HG02943 (cell line): Measurements from ENCODE around the gene SIRT7.

Experiments used
- ATAC-seq: cut with Tn5 transposase; IDR thresholded peaks from one replicate; pipeline ENCODE4 v1.9.1; 2021; ENCODE audit warnings: mild to moderate bottlenecking, low read depth, moderate library complexity; ENCODE audit not compliant: unreplicated experiment

The SIRT7 gene

GRCh38 chr17:81921996-81922565, 4.1 kb upstream of the SIRT7 start:
- no peak for ATAC-seq

DNA sequence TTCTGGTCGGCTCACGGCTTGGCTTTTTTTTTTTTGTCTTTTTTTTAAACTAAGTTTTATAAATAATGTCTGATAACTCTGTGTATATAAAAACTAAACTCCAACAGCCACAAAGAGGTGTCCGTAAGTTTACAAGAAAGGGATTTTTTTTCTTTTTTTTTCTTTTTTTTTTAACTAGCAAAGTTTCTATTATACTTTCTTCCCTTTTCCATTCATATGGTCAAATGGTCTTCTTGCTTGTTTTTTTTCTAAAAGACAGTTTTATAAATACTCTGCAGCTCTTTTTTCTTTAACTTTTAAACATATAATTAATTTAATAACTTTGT, 3.5 kb upstream of the SIRT7 start:
- no peak for ATAC-seq

DNA sequence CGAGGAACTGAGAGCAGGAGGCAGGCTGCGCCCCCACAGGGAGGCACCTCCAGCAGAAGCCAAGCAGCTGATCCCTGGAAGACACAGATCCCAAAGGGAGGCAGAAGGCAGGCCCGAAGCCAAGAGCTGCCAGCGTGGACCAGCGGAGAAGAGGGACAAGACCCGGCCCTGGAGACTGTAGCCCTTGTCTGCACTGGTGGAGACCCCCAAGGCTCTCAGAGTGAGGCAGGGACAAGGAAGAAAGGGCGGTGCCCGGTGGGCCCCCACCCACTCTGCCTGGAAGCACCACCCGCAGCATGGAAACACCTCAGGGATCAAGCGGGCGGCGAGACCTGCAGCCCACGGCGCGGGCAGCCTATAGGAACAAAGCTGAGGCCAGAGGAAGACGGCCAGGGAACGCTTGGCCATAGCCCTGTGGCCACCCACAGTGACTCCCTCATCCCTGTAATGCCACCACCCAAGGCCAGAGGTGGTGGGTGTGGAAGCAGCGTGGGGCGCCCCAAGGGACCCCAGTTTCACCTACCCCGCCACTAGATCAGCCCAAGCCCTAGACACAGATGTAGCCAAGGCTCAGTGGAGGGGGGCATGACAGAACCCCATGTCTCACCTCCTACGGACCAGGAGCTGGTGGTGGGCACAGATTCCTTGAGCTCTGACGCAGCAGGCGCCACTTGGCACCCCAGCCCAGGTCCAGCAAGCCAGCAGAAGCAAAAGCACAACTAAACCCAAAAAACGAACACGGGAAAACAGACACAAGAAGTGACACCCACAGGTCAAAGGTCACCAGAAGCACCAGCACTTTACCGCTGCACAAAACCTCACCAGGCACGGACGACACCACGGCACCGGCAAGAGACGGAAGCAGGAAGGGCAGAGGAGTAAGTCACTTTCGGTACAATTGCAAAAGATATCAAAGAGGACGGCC, 2.9 kb upstream of the SIRT7 start:
- ATAC-seq, result no peak

DNA sequence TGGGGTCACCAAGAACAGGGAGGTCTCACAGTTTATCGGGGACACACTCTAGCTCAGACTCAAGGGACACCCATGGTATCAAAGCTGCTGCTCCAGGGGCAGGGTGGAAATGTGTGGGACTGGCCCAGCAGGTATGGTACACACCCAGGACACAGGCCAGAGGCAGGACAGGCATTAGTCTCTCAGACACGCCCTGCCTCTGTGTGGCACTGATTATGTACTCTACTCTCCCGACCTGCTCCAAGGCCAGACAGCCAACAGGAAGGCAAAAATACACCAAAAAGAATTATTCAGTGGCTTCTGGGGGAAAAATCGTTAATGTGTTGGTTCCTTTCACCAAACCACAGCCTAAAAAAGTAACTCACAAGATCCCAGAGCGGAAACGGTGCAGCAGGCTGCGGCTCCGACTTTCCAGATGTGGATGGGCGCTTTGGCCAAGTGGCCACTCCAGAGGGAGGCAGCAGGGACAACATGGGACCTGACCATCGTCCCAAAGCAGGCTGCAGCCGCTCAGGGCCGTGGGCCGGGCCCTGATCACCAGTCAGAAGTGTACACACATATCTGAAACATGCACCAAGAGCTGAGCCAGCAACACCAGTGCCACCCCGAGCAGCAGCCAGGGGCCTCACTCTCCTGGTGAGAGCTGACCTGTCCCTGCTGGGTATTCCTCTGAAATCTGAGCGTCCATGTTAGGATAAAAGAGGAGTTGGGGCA, 1.0 kb upstream of the SIRT7 start:
- ATAC-seq, result no peak

- peak; percentile 18 for ATAC-seq
Measured at GRCh38 chr17:81918333-81918669, 325 bp upstream of the SIRT7 start.

DNA sequence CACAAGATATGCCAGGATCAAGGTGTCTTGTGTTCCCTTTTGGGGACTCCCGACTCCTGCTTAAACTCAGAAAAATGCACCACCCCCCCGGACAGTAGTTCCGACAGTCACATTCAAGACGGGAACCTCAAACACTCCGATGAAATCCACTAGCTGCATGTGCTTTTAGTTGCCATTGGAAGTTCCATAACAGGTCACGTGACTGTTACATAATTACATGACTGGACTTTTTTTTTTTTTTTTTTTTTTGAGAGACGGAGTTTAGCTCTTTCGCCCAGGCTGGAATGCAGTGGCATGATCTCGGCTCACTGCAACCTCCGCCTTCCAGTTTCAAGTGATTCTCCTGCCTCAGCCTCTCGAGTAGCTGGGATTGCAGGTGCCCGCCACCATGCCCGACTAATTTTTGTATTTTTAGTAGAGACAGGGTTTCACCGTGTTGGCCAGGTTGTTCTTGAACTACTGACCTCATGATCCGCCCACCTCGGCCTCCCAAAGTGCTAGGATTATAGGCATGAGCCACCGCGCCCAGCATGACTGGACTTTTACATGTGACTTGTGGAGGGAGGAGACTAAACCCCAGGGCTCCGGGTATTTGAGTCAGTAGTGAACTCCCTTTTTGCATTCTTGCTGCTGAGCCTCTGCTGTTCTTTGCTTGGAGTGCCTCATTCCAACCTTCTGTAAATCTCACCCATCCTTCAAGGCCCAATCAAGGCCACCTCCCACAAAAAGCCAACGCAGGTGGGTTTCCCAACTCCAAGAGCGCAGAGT, 1.6 kb downstream of the SIRT7 start:
- ATAC-seq, result no peak

GRCh38 chr17:81915331-81915730, 2.6 kb downstream of the SIRT7 start:
- ATAC-seq, result no peak

DNA sequence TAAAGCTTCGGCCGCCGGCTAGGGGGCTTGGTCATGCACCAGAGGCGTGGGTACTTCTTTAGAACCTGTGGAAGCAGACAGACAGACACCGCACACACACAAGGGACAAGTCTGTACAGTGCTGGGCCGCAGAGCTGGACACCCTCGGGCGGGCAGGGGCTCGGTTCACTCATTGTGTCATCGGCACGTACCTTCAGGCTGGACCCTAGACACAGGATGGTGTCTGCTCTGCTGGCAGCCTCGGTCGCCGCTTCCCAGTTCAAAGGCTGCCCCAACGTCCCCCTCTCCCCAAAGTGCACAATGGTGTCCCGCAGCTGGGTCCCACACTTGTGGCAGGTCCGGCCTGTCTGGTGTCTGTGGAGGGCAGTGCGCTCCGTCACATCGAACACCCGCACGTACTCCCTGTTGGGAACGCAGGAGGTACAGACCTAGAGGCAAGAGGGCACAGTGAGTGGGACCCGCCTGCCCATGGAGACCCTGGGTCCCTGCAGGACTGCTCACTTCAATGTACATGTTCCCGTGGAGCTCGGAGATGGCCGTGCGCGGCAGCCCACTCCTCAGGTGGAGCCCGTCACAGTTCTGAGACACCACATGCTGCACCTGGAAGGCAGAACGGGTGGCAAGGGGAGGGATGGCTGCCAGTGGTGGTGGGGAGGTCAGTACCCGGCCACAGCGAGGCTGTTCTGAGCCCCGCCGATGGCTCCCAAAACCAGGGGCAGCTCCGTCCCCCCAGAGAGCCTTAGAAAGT, 3.7 kb downstream of the SIRT7 start:
- ATAC-seq, result no peak

- no peak for ATAC-seq
Measured at GRCh38 chr17:81913394-81914102, 4.4 kb downstream of the SIRT7 start.

- ATAC-seq, result no peak
Measured at GRCh38 chr17:81912441-81913309, 5.3 kb downstream of the SIRT7 start.

GRCh38 chr17:81911969-81912368, 6.0 kb downstream of the SIRT7 start:
- ATAC-seq, result no peak

- ATAC-seq, result peak; percentile 62
Measured at GRCh38 chr17:81911277-81911961, 6.6 kb downstream of the SIRT7 start, which contains the start of gene PCYT2. PCYT2 (minus strand) TSS chr17:81911399; CDS start chr17:81911355, 44 bp downstream.

DNA sequence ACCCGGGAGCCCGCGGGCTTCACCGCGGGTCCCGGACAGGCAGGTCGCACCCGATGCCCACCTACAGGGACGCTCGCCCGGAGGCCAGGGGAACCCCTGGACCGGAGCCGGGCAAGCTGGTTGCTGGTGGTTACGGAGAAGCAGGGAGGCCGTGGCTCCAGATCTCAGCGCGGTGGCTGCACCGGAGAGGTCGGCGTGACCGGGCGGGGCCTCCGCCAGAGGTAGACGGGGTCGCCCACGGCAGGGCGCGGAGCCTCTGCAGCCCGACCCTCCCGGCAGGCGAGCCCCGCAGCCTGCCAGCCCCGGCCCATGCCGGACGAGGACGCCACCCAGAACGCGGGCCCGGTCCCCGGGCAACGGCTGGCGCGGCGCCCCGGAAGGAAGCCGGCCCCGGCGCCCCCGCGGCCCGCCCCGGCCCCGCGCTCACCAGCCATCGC, 7.1 kb downstream of the SIRT7 start:
- ATAC-seq, result peak; percentile 27

- ATAC-seq, result no peak
Measured at GRCh38 chr17:81909966-81910839, 7.8 kb downstream of the SIRT7 start.

DNA sequence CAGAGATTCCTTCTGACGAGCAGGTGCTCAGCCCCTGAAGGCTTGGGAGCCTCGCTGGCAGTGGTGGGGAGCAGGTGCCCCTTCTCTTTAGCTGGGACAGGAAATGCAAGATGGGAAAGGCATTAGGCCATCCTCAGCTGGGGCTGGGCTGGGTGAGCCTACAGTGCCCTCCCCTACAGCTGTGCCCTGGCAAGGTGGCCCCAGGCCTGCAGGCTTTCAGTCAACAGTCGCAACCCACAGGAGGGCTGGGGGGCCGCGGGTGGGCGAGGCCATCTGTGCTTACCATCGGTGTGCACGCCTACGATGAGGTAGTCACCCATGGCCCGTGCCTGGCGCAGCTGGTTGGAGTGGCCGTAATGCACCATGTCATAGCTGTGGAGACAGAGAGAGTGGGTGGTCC, 8.7 kb downstream of the SIRT7 start:
- no peak for ATAC-seq

DNA sequence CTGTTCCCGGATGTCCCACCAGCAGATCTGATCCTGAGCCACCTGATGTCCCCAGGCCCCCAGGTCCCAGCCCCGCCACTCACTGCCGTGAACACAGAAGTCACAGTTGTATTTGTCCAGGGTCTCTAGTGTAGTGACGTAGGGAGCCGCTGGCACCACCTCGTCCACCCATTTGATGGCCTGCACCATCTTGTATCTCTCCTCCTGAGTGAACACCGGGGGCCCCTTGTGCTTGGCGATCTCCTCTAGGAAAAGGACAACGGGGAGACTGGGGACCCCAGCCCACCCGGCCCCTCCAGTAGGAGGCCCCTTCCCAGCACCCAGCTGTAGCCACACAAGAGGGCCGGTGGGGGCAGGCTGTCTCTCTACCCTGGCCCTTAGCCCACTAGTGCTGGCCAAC, 9.2 kb downstream of the SIRT7 start:
- ATAC-seq, result no peak
